Embryonic facial prominence (tissue), 1 donor: ENCODE results near the gene PP2D1.
"Not testable (repeated sequence)": the region's sequence is repeated elsewhere in the genome, so short reads cannot be mapped to it uniquely, and the experiment has no call there.

ENCODE experiments used
- DNase-seq: peaks from one replicate; pipeline ENCODE4 v3.0.0-alpha.2; 2016; ENCODE audit errors: extremely low spot score

PP2D1 gene, protein sequence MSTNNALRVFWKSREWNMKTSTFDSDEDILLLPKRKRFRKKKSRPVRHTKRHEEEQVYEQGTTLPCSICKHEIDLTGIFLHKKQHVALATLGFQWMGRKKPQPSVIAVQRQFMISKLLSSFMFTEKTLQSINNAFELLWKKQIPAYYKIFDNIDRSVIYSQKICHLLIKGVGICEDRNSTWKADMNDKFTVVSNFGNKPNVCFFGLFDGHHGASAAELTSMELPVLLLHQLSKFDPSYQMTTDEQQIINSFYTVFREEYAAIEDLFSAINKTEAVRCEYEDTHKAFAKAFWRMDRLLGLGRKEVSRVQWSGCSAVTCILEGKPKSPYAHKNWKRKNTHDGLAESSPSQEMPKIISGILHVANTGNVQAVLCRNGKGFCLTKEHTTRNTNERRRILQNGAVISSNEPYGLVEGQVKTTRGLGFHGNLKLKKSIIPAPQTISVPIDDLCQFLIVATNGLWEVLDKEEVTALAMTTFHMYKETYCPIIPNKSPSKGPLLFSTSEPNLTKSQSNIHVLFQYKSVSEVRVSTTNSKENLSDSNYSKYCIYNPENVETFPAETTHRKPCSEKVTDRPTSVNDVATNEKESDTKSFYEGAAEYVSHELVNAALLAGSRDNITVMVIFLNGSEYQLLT

DNA sequence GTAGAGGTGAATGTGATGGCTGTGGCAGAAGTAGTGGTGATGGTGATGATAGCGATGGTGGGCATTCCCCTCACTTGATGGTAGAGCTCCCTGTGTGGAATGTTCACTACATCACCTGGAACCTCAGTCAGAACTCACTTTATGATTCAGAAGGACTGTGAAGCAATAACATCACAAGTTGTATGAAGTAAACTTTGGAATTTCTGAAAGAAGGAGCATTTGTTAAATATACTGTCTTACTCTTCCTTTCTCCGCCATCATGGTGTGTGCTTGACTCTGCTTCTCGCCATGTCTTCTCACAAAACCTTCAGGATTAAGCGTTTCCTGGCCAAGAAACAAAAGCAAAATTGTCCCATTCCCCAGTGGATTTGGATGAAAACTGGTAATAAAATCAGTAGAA, at the start of gene PP2D1:
Gene PP2D1 (minus strand): TSS at position 101 of the 400 bp plus-strand sequence. CDS start 192 bp downstream, outside the sequence.
- no peak for DNase-seq

DNA sequence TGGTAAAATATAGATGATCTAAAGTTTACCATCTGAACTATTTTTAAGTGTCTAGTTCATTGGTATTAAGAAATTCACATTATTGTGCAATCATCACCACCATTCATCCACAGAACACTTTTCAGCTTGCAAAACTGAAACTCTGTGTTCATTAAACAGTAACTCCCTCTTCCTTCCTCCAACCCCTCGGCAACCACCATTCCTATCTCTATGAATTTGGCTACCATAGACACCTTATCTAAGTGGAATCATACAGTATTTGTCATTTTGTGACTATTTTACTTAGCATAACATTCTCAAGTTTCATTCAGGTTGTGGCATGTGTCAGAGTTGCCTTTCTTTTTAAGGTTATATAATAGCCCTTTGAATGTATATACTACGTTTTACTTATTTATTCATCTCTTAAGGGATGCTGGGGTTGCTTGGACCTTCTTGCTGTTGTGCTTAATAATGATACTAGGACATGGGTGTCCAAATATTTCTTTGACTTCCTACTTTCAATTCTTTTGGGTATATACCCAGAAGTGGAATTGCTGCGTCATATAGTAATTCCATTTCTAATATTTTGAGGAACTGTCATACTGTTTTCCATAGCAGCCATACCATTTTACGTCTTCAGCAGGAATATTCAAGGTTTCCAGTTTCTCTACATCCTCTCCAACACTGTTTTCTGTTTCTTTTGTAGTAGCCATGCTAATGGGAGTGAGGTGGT, 49.1 kb upstream of the PP2D1 start:
- DNase-seq = no peak

DNA sequence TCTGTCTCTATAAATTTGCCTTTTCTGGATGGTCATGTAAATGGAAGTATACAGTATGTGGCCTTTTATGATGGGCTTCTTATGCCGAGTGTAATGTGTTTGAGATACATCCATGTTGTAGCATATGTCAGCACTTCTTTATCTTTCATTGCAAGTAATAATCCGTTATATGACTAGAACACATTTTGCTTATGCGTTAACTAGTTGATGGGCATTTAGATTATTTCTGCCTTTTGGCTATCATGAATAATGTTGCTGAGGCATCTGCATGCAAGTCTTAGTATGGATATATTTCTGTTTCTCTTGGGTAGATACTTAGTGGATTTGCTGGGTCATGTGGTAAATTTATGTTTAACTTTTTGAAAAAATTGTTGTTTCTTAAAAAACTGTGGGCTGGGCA, 47.9 kb upstream of the PP2D1 start:
- DNase-seq = no peak

DNA sequence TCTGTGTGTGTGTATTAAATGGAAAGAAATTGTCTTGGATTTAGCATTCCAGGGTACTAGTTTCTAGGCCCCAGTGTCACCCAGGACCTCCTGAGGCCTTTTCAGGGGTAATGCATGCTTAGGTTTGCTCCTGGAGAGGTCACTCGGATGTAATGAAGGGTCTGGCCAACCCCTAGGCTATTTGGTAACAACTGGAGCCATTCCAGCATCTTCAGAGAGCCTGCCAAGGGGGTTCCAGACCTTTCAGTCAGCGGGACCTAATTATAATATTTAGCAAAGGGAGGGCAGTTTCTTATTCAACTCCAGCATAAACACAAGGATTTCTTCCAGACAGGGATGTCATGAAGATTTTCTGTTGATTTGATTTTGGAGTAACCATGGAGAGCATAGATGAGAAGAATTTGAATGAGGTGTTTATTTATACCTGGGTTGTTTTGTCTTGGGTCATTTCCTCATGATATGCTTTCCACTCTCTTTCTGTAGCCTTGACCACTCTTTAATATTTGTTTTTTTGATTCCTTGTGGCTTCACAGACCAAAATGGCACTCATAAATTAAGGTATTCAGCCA, 45.6 kb upstream of the PP2D1 start:
- no peak for DNase-seq

DNA sequence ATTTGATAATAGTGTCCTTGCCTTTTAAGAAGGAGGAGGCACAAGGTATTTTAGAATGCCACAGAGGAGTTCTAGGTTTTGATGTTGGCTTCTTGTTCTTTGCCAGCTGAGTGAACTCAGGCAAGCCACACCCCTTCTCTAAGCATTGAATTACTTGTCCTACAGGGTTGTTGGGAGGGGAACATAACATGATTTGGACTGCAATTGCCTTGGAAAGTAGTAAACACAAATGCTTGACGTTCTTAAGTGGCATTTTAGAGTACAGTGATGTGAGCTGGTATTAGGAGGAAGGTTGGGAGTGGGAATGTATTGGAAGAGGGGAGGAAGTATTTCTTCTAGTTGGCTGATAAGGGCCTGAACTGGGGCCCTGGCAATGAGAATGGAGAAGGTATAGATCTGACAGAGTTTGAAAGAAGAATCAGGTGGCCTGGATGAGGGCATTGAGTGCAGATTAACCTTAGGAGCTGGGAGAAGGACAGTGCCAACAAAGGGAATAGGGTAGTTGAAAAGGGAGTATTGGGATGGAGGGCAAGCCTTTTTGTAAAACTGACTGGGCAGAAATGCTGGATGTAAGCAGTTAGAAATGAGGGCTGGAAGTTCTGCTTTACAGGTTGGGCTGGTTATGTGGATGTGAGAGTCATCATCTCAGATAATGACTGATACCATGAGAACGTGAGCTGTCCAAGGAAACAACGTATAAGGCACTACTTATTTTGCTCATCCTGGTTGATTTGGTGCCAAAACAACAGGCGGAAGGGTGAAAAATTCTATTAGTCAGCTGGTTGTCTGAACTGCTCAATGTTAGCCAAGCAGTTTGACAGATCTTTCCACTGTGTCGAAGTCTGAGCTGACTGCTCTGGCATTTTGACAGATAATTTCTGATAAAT, 44.9 kb upstream of the PP2D1 start:
- DNase-seq = no peak

DNA sequence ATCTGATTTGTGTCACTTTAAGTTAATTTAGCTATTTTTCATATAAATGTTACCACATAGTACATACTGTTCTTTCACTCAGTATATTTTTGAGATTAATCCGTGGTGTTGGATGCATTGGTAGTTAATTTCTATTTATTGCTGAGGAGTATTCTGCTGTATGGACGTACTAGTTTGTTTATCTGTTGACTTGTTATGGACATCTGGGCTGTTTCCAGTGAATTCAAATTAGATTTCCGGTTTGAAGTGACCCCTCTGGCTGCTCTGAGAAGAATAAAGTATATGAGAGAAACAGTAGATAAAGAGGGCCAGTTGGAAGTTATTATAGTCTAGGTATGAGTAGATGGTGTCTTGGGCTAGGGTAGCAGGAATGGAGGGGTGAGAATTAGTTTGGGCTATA, 43.8 kb upstream of the PP2D1 start:
- DNase-seq = no peak

DNA sequence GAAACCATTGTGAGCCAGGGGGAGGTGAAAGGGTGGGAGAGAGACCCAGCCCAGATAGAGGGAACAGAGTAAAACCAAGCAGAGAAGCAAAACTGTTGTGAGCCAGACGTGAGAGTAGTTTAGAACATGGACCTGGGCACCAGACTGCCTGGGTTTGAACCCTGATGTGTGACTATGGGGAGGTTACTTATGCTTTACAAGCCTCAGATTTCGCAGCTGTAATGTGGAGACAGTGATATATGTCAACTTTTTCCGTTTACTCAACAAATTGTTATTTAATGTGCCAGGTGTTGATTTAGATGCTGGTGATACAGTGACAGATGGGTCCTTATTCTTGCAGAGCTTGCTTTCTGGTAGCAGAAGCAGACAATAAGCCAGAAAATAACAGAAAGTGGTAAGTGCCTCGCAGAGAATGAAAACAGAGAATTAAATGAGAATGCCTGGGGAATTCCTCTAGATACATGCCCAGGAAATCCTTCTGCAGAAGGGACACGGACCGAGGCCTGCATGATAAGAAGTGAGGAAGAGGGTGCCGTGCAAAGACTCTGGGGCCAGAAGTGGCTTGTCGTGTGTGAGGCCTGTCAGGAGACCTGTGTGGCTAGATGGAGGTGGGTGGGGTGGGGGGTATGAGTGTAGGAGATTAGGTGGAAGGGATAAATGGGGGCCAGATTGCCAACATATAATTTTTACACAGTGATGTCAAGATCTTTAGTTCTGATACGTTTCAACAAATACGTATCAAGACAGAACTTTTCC, 43.1 kb upstream of the PP2D1 start:
- no peak for DNase-seq

DNA sequence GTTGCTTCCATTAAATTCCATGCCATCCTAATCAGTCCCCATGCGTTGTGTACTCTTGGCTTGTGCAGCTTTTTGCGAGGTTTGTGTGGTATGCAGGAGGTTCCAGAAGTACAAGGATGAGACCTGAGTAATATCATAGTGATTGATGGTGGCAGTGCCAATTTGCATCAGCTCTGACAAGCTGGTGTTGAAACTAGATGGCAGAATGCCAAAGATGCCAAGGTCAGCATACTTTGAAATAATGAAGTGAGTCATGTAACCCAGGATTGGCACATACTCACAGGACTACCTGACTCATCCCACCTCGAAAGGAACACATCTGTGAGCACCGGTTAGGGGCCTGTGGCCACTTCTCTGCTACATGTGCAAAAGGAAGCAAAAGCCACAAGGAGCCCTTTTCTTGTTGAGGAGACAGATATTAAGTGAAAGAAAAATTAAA, 42.5 kb upstream of the PP2D1 start:
- DNase-seq = no peak

DNA sequence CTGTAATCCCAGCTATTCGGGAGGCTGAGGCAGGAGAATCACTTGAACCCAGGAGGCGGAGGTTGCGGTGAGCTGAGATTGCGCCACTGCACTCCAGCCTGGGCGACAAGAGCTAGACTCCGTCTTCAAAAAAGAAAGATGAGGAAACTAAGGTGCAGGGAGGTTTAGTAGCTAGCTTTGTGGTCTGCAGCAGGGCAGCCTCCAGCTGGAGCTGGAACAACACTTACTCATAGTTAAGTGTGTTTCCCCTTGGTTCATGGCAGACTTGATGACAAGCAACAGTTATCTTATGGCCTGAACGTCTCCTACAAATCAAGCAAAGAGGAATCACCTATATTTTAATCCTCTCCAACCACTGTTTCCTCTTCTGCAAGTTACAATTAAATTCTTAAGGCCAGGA, 40.8 kb upstream of the PP2D1 start:
- no peak for DNase-seq

DNA sequence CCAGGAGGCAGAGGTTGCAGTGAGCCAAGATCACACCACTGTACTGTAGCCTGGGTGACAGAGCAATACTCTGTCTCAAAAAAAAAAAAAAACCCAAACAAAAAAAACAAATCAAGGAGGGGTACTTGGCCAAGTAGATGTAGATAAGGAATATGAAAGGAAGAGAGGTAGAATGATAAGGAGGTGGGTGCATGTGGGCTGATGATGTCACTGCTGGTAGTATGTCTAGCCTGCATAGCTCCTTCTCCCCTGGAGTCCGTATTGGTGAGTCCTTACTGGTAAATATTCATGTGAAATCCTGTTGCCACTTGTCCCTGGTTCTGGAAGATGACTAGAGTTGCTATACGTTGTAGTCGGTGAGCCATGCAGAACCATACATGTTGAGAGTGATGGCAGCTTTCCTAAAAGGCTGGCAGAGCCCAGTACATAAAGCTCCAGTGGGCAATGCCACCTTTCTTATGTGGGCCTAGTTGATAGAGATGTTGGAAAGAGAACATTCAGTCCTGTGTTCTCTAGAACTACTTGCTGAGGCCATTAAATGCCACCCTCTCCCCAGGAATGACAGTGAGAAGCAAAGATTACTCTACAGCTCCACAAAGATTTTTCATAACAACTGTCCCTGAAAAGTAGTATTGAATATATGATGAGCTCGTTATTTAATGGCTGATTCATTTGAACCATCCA, 39.2 kb upstream of the PP2D1 start:
- no peak for DNase-seq

DNA sequence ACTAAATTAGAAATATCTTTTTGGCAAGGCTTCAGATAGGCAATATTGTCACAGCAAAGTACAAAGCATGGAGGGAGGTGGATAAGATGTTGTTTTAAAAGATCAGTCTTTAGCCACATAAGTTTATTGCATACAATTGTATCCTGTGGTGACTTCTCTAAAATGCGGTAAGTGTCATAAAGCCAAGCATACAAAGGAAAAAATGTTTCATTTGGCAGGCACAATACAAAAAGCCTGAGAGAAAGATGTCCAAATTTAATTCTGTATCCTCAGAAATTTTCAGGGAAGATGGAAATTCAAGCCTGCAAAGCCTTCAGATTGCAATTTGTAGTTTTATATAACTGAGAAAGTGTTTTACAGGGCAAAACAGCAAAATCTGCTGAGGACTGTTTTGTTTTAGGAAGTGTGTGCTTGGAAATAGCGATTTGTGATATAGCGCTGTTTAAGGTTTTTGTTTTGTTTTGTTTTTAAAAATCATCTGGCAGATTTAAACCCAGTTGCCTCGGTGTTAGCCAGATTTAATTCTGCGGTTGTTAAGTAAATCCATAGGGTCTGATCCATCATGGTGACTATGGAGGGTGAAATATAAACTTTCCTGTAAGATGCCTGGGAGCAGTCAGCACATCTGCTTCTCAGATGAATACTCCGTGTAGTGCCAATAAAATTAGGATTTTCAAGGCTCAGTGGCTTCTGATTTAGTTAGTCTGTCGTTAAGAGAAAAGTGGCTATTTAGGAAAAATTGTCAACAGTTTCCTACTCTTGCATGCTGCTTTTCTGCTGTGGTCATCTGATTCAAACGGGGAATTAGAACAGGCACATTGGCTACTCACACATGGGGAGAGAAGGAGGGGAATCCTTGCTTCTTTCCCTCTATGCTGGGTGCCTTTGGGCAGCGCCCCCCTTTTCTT, 36.2 kb upstream of the PP2D1 start:
- peak; percentile 53 for DNase-seq

DNA sequence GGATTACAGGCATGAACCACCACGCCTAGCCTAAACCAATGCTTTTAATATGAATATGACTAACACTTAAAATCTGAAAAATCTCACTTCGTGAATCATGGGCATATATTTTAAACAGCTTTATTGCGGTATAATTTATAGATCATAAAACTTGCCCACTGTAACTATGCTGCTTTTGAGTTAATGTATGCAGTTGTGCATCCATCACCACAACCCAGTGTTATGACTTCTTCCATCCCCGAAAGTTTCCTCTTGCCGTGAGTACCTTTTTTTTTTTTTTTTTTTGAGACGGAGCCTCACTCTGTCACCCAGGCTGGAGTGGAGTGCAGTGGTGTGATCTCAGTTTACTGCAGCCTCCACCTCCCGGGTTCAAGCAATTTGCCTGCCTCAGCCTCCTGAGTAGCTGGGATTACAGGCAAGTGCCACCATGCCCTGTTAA, 35.3 kb upstream of the PP2D1 start:
- DNase-seq = no peak

DNA sequence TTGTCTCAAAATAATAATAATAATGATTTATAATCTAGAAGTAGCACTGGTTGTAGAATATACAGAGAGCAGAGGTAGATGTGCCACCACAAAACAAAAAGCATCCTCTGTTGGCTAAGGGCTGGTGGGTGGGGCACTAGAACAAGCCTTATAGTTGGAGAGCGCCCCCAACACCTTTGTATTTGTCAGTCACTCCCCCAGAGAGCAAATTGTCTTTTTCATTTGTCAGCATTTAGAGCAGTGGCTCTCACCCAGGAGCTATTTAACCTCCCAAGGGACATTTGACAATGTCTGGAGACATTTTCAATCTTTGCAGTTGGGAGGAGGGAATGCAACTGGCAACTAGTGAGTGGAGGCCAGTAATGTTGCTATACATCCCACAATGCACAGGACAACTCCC, 34.5 kb upstream of the PP2D1 start:
- DNase-seq = no peak

DNA sequence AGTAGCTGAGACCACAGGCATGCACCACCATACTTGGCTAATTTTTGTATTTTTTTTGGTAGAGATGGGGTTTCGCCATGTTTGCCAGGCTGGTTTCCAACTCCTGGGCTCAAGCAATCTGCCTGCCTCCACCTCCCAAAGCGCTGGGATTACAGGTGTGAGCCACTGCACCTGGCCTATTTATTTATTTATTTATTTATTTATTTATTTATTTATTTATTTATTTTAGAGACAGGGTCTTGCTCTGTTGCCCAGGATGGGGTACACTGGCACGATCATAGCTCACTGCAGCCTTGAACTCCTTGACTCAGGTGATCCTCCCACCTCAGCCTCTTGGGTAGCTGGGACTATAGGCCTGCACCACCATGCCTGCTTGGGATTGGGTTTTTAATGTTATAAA, 33.1 kb upstream of the PP2D1 start:
- not testable (repeated sequence) for DNase-seq

DNA sequence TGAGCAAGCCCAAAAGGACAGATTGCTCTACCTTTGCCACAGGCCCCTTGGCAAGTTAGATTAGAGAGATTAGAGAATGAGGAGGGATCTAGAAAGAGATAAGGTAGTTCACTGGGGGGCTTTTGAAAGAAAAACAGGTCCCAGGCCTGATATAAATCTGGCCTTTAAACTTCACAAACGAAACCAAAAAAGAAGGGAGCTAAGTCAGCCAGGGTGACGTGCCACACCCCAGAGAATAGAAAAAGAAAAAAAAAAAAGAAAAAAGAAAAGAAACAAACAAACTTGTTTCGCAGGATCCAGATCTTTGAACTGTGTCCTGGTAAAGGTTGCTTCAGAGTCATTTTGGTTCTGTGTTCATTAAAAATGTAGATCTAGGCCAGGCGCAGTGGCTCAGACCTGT, 31.8 kb upstream of the PP2D1 start:
- no peak for DNase-seq

DNA sequence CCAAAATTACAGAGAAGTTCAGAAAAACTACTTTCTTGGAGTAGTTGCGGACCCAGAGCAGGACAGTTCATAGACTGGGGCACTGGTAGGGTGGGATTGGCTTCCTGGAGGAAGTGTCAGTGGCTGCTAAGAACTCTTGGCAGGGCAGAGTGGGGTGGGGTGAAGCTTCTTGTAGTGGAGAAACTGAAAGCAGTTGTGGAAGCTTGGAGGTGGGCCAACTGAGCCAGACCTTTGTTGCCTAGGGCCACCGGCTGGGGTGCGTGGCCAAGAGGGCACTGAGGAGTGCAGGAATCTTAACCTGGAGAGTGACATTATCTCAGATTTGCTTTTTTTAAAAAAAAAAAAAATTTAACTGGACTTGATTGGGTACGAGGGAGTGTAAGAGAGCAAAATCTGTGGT, 31.3 kb upstream of the PP2D1 start:
- DNase-seq = no peak

DNA sequence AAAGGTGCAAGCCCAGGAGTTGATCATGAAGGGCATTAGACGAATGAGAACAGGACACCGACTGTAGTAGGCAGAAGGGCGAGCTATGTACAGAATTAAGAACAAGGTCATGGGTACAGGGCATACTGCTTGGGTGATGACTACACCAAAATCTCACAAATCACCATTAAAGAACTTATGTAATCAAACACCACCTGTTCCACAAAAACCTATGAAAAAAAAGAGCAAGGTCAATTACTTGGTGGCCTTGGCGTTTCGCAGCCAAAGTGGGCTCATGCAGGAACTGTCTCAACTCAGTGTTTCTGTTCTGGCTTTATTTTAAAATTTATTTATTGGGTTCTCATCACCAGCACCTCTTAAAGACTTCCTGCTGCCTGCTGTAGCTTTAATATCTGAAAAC, 30.3 kb upstream of the PP2D1 start:
- DNase-seq = no peak

DNA sequence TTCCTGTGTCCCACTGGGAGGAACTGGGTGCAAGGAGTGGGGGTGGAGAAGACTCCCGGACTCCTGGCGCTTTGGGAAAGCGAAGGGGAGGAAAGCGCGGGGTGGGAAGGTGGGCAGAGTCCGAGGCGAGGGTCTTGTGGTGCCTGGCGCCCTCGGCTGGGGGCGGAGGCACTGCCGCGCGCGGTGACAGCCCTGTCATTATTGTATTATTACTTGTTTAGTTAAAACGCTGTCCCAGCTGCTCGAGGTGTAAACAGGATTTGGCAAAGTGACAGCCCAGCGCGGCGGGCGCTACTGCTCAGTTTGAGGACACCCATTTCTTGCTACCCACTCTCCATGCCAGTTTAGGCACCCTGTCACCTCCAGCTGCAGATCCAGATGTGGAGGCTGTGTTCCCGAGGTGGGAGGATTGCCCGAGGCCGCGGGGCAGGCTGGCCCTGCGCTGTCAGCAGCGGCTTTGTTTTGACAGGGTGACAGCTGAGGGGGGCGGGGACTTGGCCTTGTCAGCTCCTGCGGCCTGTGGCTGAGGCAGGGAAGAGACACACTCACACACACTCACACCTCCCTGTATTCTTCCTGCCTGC, 29.2 kb upstream of the PP2D1 start:
- peak; percentile 5 for DNase-seq
